Esophagus muscularis mucosa (tissue), 4 donors: ENCODE data around the gene MIPOL1.

Experiments used
- EP300 ChIP-seq: sonication (generic); formaldehyde crosslinking; IDR thresholded peaks from one replicate; pipeline ENCODE4 v1.6.1; 2017; ENCODE audit warnings: antibody characterized with exemption
- POLR2A ChIP-seq: fragments of 450-650 bp; IDR thresholded peaks from one replicate; pipeline ENCODE4 v1.6.1; 2017; ENCODE audit warnings: antibody characterized with exemption, moderate library complexity, mild to moderate bottlenecking, low read depth
- TF ChIP-seq, protein P1 (sequence below), 3 experiments: fragments of 200-600 bp in 2 of 3; fragments of 450-650 bp in 1 of 3; sonication (generic) in 2 of 3; IDR thresholded peaks; one replicate each; pipeline ENCODE4 v1.5.1; 2017 to 2019; ENCODE audit warnings: antibody characterized with exemption in 3 of 3, mild to moderate bottlenecking in 2 of 3, moderate library complexity in 1 of 3

DNA sequence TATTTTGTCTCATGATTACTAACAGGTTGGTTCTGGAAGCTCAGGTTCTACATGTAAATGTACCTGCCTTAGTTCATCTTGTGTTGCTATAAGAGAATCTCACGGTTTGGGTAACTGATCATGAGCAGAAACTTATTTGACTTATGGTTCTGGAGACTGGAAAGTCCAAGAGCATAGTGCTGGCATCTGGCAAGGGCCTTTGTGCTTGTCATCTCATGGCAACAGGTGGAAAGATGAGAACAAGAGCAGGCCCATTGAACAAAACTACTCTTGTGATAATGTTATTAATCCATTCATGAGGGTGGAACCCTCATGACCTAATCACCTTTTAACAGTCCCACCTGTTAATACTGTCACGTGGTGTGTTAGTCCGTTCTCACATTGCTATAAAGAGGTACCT is 23.3 kb downstream of the MIPOL1 start:
- no peak for TF ChIP-seq POLR2A
- TF ChIP-seq, protein P1, sequence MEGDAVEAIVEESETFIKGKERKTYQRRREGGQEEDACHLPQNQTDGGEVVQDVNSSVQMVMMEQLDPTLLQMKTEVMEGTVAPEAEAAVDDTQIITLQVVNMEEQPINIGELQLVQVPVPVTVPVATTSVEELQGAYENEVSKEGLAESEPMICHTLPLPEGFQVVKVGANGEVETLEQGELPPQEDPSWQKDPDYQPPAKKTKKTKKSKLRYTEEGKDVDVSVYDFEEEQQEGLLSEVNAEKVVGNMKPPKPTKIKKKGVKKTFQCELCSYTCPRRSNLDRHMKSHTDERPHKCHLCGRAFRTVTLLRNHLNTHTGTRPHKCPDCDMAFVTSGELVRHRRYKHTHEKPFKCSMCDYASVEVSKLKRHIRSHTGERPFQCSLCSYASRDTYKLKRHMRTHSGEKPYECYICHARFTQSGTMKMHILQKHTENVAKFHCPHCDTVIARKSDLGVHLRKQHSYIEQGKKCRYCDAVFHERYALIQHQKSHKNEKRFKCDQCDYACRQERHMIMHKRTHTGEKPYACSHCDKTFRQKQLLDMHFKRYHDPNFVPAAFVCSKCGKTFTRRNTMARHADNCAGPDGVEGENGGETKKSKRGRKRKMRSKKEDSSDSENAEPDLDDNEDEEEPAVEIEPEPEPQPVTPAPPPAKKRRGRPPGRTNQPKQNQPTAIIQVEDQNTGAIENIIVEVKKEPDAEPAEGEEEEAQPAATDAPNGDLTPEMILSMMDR (IDR thresholded peaks at IDR 0.05): no peak
- no peak for TF ChIP-seq EP300
